Neuronal stem cell (in vitro differentiated cells): ENCODE results near the gene ANKRD27.
"Not testable (repeated sequence)": the region's sequence is repeated elsewhere in the genome, so short reads cannot be mapped to it uniquely, and the experiment has no call there.

ENCODE experiments used
- DNase-seq: peaks from one replicate; pipeline ENCODE4 v3.0.0-alpha.2; 2013; ENCODE audit warnings: low spot score
- H2AFZ ChIP-seq: one replicate; pipeline ENCODE4 v1.6.1; 2013; ENCODE audit warnings: mild to moderate bottlenecking, low read length, inconsistent platforms
- H2AK5ac ChIP-seq: 2 replicates; pipeline ENCODE4 v1.6.1; 2013; ENCODE audit warnings: low read depth, mild to moderate bottlenecking, inconsistent platforms, low read length, moderate library complexity, mixed read lengths
- H2BK120ac ChIP-seq: 2 replicates; pipeline ENCODE4 v1.6.1; 2013; ENCODE audit warnings: low read depth, mild to moderate bottlenecking, inconsistent platforms, low read length, moderate library complexity, mixed read lengths
- H2BK12ac ChIP-seq: one replicate; pipeline ENCODE4 v1.6.1; 2013; ENCODE audit warnings: low read length, inconsistent platforms
- H2BK15ac ChIP-seq: 2 replicates; pipeline ENCODE4 v1.6.1; 2013; ENCODE audit warnings: mild to moderate bottlenecking, low read length, inconsistent platforms, mixed read lengths
- H2BK5ac ChIP-seq: one replicate; pipeline ENCODE4 v1.6.1; 2013; ENCODE audit warnings: inconsistent platforms, mild to moderate bottlenecking, low read length, moderate library complexity
- H3K14ac ChIP-seq: one replicate; pipeline ENCODE4 v1.6.1; 2013; ENCODE audit warnings: low read length, inconsistent platforms
- H3K18ac ChIP-seq: 2 replicates; pipeline ENCODE4 v1.6.1; 2013; ENCODE audit warnings: low read length, inconsistent platforms
- H3K23ac ChIP-seq: 2 replicates; pipeline ENCODE4 v1.6.1; 2013; ENCODE audit warnings: low read depth, mild to moderate bottlenecking, mixed read lengths, low read length, inconsistent platforms; ENCODE audit not compliant: poor library complexity
- H3K27ac ChIP-seq: replicated peaks from 3 replicates; pipeline ENCODE4 v1.5.1; 2013; ENCODE audit warnings: low read length, inconsistent platforms
- H3K27me3 ChIP-seq, 3 experiments: 2 replicates each; pipeline ENCODE4 v1.6.1; 2013; ENCODE audit warnings: low read length in 3 of 3, mild to moderate bottlenecking in 2 of 3, inconsistent platforms in 1 of 3, low read depth in 1 of 3, mixed read lengths in 1 of 3, moderate library complexity in 1 of 3; ENCODE audit not compliant: control insufficient read depth in 3 of 3, insufficient read depth in 3 of 3
- H3K36me3 ChIP-seq, 2 donors: replicated peaks in 1 of 2; 2 replicates each; pipeline ENCODE4 v1.6.1; 2013; ENCODE audit warnings: low read length in 2 of 2; ENCODE audit not compliant: control insufficient read depth in 2 of 2, insufficient read depth in 2 of 2
- H3K4ac ChIP-seq: 2 replicates; pipeline ENCODE4 v1.6.1; 2013; ENCODE audit warnings: inconsistent platforms, mild to moderate bottlenecking, low read length, moderate library complexity
- H3K4me1 ChIP-seq, 2 donors: 1 replicate in 1 of 2; 2 replicates in 1 of 2; pipeline ENCODE4 v1.6.1; 2013; ENCODE audit warnings: low read length in 2 of 2, low read depth in 1 of 2; ENCODE audit not compliant: control insufficient read depth in 2 of 2, insufficient read depth in 1 of 2
- H3K4me2 ChIP-seq: one replicate; pipeline ENCODE4 v1.6.1; 2013; ENCODE audit warnings: mild to moderate bottlenecking, low read length, inconsistent platforms; ENCODE audit not compliant: insufficient read depth, poor library complexity, severe bottlenecking
- H3K4me3 ChIP-seq, 2 donors: 2 replicates each; pipeline ENCODE4 v1.5.1; 2013; ENCODE audit warnings: low read length in 2 of 2, mild to moderate bottlenecking in 2 of 2, inconsistent platforms in 1 of 2, moderate library complexity in 1 of 2
- H3K79me1 ChIP-seq: one replicate; pipeline ENCODE4 v1.6.1; 2013; ENCODE audit warnings: low read depth, mild to moderate bottlenecking, inconsistent platforms, low read length, moderate library complexity
- H3K9ac ChIP-seq: one replicate; pipeline ENCODE4 v1.6.1; 2013; ENCODE audit warnings: mild to moderate bottlenecking, low read depth, low read length, inconsistent platforms; ENCODE audit not compliant: poor library complexity
- H3K9me3 ChIP-seq, 2 donors: replicated peaks in 1 of 2; 2 replicates each; pipeline versions ENCODE3 to v1.6.1; 2013; ENCODE audit warnings: low read length in 2 of 2, mild to moderate bottlenecking in 2 of 2, inconsistent platforms in 1 of 2, low read depth in 1 of 2, mixed read lengths in 1 of 2, moderate library complexity in 1 of 2; ENCODE audit not compliant: control insufficient read depth in 2 of 2, insufficient read depth in 1 of 2
- H4K8ac ChIP-seq: one replicate; pipeline ENCODE4 v1.6.1; 2013; ENCODE audit warnings: low read depth, mild to moderate bottlenecking, inconsistent platforms, low read length, moderate library complexity
- H4K91ac ChIP-seq: one replicate; pipeline ENCODE4 v1.6.1; 2013; ENCODE audit warnings: low read length, low read depth, mild to moderate bottlenecking, inconsistent platforms; ENCODE audit not compliant: poor library complexity
- WGBS, 2 donors: extraction: QIAGEN DNeasy Blood & Tissue Kit; methylation state at CpG; one replicate each; pipeline ENCODE4 v1.1.7; 2013; ENCODE audit warnings: missing lambda C conversion rate in 2 of 2, mixed read lengths in 1 of 2; ENCODE audit not compliant: insufficient read length in 2 of 2, insufficient replicate concordance in 1 of 2; ENCODE audit errors: extremely low coverage in 2 of 2; 5-methylcytosine and 5-hydroxymethylcytosine counted together

Gene ANKRD27

DNA sequence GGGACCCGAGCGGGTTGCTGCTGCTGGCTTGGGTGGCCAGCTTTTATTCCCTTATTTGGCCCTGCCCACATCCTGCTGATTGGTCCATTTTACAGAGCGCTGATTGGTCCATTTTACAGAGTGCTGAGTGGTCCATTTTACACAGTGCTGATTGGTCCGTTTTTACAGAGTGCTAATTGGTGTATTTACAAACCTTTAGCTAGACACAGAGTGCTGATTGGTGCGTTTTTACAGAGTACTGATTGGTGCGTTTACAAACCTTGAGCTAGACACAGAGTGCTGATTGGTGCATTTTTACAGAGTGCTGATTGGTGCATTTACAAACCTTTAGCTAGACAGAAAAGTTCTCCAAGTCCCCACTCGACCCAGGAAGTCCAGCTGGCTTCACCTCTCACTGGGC lies 25.1 kb upstream of the ANKRD27 start:
- H3K27me3 ChIP-seq, H3K4ac ChIP-seq, H4K91ac ChIP-seq, H3K18ac ChIP-seq, H3K14ac ChIP-seq, H4K8ac ChIP-seq, H3K9me3 ChIP-seq, H3K23ac ChIP-seq, H2AFZ ChIP-seq, H3K4me3 ChIP-seq, H2AK5ac ChIP-seq, H2BK120ac ChIP-seq, H3K27ac ChIP-seq, H2BK15ac ChIP-seq, H3K9ac ChIP-seq, H2BK12ac ChIP-seq, H3K4me2 ChIP-seq, H3K4me1 ChIP-seq, H2BK5ac ChIP-seq, DNase-seq, H3K79me1 ChIP-seq, H3K36me3 ChIP-seq: not testable (repeated sequence)
- no CpG with 5 or more reads among the region's 7 CpGs for WGBS, 2 donors

DNA sequence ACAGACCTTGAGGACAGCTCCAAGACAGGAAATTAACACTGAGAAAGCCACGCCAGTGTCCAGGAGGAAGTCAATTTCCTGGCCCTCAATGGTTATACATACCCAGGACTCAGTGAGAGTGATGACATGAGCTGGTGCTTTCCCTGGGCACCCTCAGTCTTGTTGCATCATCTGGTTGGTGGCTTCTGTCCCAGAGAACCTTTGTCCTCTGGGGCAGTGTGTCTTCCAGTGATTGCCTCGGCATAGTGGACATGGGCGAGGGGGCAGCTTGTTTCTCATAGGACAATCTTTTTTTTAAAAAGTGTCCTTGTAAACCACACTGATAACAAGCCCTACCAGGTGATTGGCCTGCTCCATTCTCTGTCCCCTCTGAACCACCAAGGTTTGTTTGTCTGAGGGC lies 21.8 kb upstream of the ANKRD27 start:
- not testable (repeated sequence) for H3K36me3 ChIP-seq, H4K91ac ChIP-seq, H4K8ac ChIP-seq, H3K23ac ChIP-seq, H2BK12ac ChIP-seq, H2BK5ac ChIP-seq, H2AK5ac ChIP-seq, H3K27ac ChIP-seq, DNase-seq, H3K79me1 ChIP-seq, H3K4me3 ChIP-seq, H3K4ac ChIP-seq, H2BK15ac ChIP-seq, H3K9ac ChIP-seq, H3K27me3 ChIP-seq, H2AFZ ChIP-seq, H3K9me3 ChIP-seq, H3K4me2 ChIP-seq, H3K18ac ChIP-seq, H3K4me1 ChIP-seq, H2BK120ac ChIP-seq, H3K14ac ChIP-seq
- WGBS, 2 donors = no CpG with 5 or more reads among the region's 3 CpGs

DNA sequence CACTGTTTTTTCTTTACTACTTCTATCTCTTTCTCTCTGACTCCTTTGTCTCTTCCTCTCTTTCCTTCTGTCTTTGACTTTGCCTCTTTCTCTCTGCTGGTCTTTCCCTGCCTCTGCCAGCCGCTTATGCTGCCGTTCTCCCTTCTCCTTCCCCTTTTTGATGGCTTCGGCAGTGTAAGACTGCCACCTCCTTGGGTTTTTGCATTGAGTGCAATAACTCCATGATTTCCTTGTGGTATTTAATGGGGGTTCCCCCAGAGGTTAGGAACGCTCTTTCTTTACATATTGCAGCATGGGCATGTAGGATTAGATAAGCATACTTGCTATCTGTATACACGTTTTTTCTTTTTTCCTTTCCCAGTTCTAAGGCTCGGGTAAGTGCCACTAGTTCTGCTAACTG lies 20.5 kb upstream of the ANKRD27 start:
- not testable (repeated sequence) for H3K23ac ChIP-seq, H3K4me1 ChIP-seq, H4K8ac ChIP-seq, H3K79me1 ChIP-seq, H3K14ac ChIP-seq, H3K36me3 ChIP-seq, H2AFZ ChIP-seq, H3K27ac ChIP-seq, H3K9me3 ChIP-seq, H3K27me3 ChIP-seq, H3K4me2 ChIP-seq, H2BK5ac ChIP-seq, H2BK15ac ChIP-seq, H2BK12ac ChIP-seq, H3K9ac ChIP-seq, H3K18ac ChIP-seq, DNase-seq, H2BK120ac ChIP-seq, H3K4ac ChIP-seq, H4K91ac ChIP-seq, H2AK5ac ChIP-seq, H3K4me3 ChIP-seq
- WGBS, 2 donors = no CpG with 5 or more reads among the region's 6 CpGs

DNA sequence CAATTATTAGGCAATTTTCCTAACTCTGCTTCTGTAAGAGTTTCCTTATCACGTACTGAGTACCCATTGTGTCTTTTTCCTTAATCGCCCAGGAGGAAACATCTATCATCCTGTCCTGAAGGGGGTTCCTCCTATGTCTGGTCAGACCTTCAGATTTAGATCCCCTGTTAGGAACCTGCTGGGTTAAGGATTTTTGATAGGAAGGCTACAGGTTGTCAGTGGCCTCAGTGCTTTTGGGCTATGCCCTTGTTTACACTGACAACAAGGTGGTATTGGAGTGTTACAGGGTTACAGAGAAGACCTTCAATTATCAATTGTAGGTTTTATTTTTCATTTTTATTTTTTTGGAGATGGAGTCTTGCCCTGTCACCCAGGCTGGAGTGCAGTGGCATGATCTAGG lies 19.9 kb upstream of the ANKRD27 start:
- H2BK5ac ChIP-seq, H2BK15ac ChIP-seq, H4K8ac ChIP-seq, H2BK120ac ChIP-seq, H3K14ac ChIP-seq, H2AK5ac ChIP-seq, H3K4ac ChIP-seq, H4K91ac ChIP-seq, H3K27me3 ChIP-seq, H3K36me3 ChIP-seq, H3K27ac ChIP-seq, H3K9me3 ChIP-seq, H2BK12ac ChIP-seq, H3K79me1 ChIP-seq, H2AFZ ChIP-seq, H3K9ac ChIP-seq, H3K4me2 ChIP-seq, H3K4me3 ChIP-seq, H3K23ac ChIP-seq, H3K18ac ChIP-seq, H3K4me1 ChIP-seq, DNase-seq: not testable (repeated sequence)
- WGBS, 2 donors = no CpG with 5 or more reads among the region's 2 CpGs
